OCI-LY7 (cell line): Measurements from ENCODE around the gene ZYX. TPM values are rescaled to one million over a fixed set of nuclear protein-coding genes. Genes with fewer than 3 reads are reported as not detected.

Source experiments
- BruUV-seq: library from RNA; stranded (reverse); fragments of 400-500 nt; replicated peaks from 2 replicates; lab custom pipeline; 2021; lab: Mats Ljungman, UMichigan
- CTCF ChIA-PET: fragments of 300-600 bp; sonication (Branson Sonifier 250); formaldehyde crosslinking; loops from one replicate; lab custom pipeline; 2022; ENCODE audit warnings: antibody characterized with exemption; ENCODE audit not compliant: unreplicated experiment; lab: Charles Lee
- POLR2A ChIA-PET: fragments of 300-600 bp; sonication (Branson Sonifier 250); formaldehyde crosslinking; loops from one replicate; lab custom pipeline; 2022; ENCODE audit warnings: antibody characterized with exemption; lab: Charles Lee
- DNase-seq: peaks from one replicate; pipeline ENCODE4 v3.0.0-alpha.2; 2015; ENCODE audit warnings: low spot score
- H2AFZ ChIP-seq: fragments of 200-600 bp; sonication (generic), shearing (Covaris generic); 2 replicates; pipeline ENCODE4 v1.6.1; 2014; ENCODE audit warnings: mild to moderate bottlenecking, antibody characterized with exemption, low read length, moderate library complexity
- H3K27ac ChIP-seq: fragments of 200-600 bp; sonication (generic); 2 replicates; pipeline ENCODE4 v1.5.1; 2014; ENCODE audit warnings: mixed run types, low read depth, mild to moderate bottlenecking, moderate library complexity, low read length, inconsistent platforms; ENCODE audit not compliant: poor library complexity, severe bottlenecking
- H3K36me3 ChIP-seq: fragments of 200-600 bp; sonication (generic); 2 replicates; pipeline ENCODE4 v1.6.1; 2014; ENCODE audit warnings: mild to moderate bottlenecking, antibody characterized with exemption, low read length, moderate library complexity, mixed read lengths; ENCODE audit not compliant: insufficient read depth
- H3K4me1 ChIP-seq: fragments of 200-600 bp; sonication (generic); 2 replicates; pipeline ENCODE4 v1.5.1; 2014; ENCODE audit warnings: mild to moderate bottlenecking, low read length; ENCODE audit not compliant: insufficient read depth, poor library complexity, severe bottlenecking
- H3K4me2 ChIP-seq: fragments of 200-600 bp; sonication (generic); 2 replicates; pipeline ENCODE4 v1.6.1; 2014; ENCODE audit warnings: mild to moderate bottlenecking, low read length
- H3K4me3 ChIP-seq: fragments of 200-600 bp; sonication (generic); 2 replicates; pipeline ENCODE4 v1.5.1; 2014; ENCODE audit warnings: mild to moderate bottlenecking, low read depth, low read length; ENCODE audit not compliant: poor library complexity, severe bottlenecking
- H3K79me2 ChIP-seq: fragments of 200-600 bp; sonication (generic); 2 replicates; pipeline ENCODE4 v1.6.1; 2016; ENCODE audit warnings: low read depth, mild to moderate bottlenecking, low read length, moderate library complexity, mixed read lengths; ENCODE audit not compliant: insufficient read depth
- H3K9me2 ChIP-seq: fragments of 200-600 bp; sonication (generic); 2 replicates; pipeline ENCODE4 v1.6.1; 2016; ENCODE audit warnings: mild to moderate bottlenecking, low read length, mixed read lengths; ENCODE audit not compliant: insufficient read depth
- H3K9me3 ChIP-seq: fragments of 200-600 bp; sonication (generic); 2 replicates; pipeline ENCODE4 v1.6.1; 2014; ENCODE audit warnings: mild to moderate bottlenecking, mixed run types, low read length, mixed read lengths
- H4K20me1 ChIP-seq: fragments of 200-600 bp; sonication (generic); 2 replicates; pipeline ENCODE4 v1.6.1; 2014; ENCODE audit warnings: mild to moderate bottlenecking, antibody characterized with exemption, low read length, moderate library complexity, mixed read lengths; ENCODE audit not compliant: insufficient read depth
- CTCF ChIP-seq: fragments of 200-600 bp; sonication (generic); conservative IDR thresholded peaks from 2 replicates; pipeline ENCODE4 v1.5.1; 2014; ENCODE audit warnings: mild to moderate bottlenecking, antibody characterized with exemption, low read length, moderate library complexity, mixed read lengths
- EZH2phosphoT487 ChIP-seq: fragments of 200-600 bp; sonication (generic); IDR thresholded peaks from 2 replicates; pipeline ENCODE4 v1.6.1; 2018; ENCODE audit warnings: low read depth, borderline replicate concordance, mild to moderate bottlenecking, mixed run types, antibody characterized with exemption, low read length, moderate library complexity, mixed read lengths
- intact Hi-C: fragments of 100-400 bp; cut with micrococcal nuclease; formaldehyde crosslinking; loops from one replicate; pipeline ENCODE4 v1.10.0; 2022; ENCODE audit not compliant: unreplicated experiment
- total RNA-seq, 2 experiments: library from RNA; depleted of rRNA in 1 of 2; stranded (reverse); fragments of >200 nt in 1 of 2; shearing (Covaris generic) in 1 of 2; gene quantifications; 2 replicates each; pipeline ENCODE4 v1.2.3, GENCODE V29; 2014 to 2022

The ZYX gene
- total RNA-seq, 2 experiments from 2014 or later = 0.44 to 4.2 TPM

- no peak for DNase-seq
- no peak for TF ChIP-seq CTCF
- no peak for TF ChIP-seq EZH2phosphoT487
- no peaks in the 10 kb centered on the region for H3K9me3 ChIP-seq
- H3K79me2 ChIP-seq = no peaks in the 10 kb centered on the region
- no TSS peak for BruUV-seq
- H4K20me1 ChIP-seq = no peaks in the 10 kb centered on the region
- H3K4me1 ChIP-seq = no peaks in the 10 kb centered on the region
- no peak within 1 kb of the TSS for H3K27ac ChIP-seq
- no peaks in the 10 kb centered on the region for H3K9me2 ChIP-seq
- no peak within 1 kb of the TSS; the same call in 1 of the 2 replicates for H3K4me2 ChIP-seq
- POLR2A ChIA-PET = no interaction called here
- CTCF ChIA-PET = no interaction called here
- no peak within 1 kb of the TSS for H2AFZ ChIP-seq
- H3K36me3 ChIP-seq = no peaks in the 10 kb centered on the region
- intact Hi-C loops = no loop called here
- H3K4me3 ChIP-seq = no peak within 1 kb of the TSS
Measured at GRCh38 chr7:143362131-143363015, 18.8 kb upstream of the ZYX start, which contains the start of gene FAM131B. FAM131B (minus strand) TSS chr7:143362713; CDS start chr7:143362603, 110 bp downstream.

DNA sequence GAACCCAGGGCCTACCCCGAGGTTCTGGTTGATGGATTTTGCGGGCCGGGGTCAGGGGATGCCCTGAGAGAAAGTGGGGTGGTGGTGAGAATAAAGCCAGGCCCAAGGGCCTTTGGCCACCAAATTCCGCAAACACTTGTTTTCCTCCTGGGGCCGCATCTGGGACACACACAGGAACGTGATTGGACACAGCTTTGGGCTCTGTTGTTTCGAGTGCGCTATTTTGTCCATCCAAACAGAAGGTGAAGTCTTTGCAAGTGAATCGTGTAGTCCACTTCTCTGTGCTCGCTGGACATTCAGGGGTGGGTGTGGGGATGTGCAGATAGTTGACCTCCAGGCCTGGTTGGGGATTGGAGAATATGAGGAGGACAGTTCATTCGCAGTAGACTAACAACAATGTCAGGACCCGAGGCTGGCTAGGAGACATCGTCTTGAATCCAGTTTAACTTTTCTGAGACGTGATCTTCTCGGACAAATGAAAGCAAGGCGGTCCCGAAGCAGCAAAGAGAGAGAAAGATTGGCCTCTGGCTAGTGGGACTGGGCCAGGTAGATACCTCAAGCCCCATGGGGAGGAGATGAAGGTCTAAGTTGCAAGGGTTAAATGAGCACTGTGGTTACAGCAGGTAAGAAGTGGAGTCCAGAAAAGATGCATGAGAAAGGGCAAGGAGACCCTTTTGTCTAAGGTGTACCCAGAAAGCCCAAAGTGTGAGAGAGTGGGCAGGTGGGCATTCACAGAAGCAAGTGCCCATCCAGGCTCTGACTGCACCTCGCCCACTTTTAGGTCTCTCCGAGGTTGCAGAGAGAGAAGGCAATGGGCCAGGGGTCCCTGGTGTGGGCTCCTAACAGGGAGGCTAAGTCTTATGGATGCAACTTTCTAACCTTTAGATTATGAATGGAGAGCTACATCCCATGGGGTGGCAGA lies 17.9 kb upstream of the ZYX start:
- ChIA-PET POLR2A (no interaction called here), CTCF (no interaction called here)
- BruUV-seq = no TSS peak
- DNase-seq = no peak
- Histone ChIP-seq H3K36me3 (no peaks in the 10 kb centered on the region), H2AFZ (no peak overlapping the region), H3K79me2 (no peaks in the 10 kb centered on the region), H3K27ac (no peak overlapping the region), H3K9me2 (no peaks in the 10 kb centered on the region), H3K4me2 (no peak overlapping the region), H3K9me3 (no peaks in the 10 kb centered on the region), H3K4me3 (no peak overlapping the region), H4K20me1 (no peaks in the 10 kb centered on the region), H3K4me1 (no peaks in the 10 kb centered on the region)
- no peak for TF ChIP-seq CTCF
- TF ChIP-seq EZH2phosphoT487 = no peak
- intact Hi-C loops = no loop called here
